Ishikawa (cell line): ENCODE data around the gene MATN1.

Experiments
- CEBPB ChIP-seq: IDR thresholded peaks from 2 replicates; pipeline ENCODE4 v1.6.1; 2012
- CREB1 ChIP-seq: IDR thresholded peaks from 2 replicates; pipeline ENCODE4 v1.6.1; 2012; ENCODE audit warnings: low read depth
- EGR1 ChIP-seq: IDR thresholded peaks from 2 replicates; pipeline ENCODE4 v1.6.1; 2012
- EP300 ChIP-seq: IDR thresholded peaks from 2 replicates; pipeline ENCODE4 v1.6.1; 2012; ENCODE audit warnings: borderline replicate concordance
- FOXM1 ChIP-seq: IDR thresholded peaks from 2 replicates; pipeline ENCODE4 v1.6.1; 2012; ENCODE audit warnings: low read depth, borderline replicate concordance
- MAX ChIP-seq: IDR thresholded peaks from 2 replicates; pipeline ENCODE4 v1.6.1; 2012
- NFIC ChIP-seq: IDR thresholded peaks from 2 replicates; pipeline ENCODE4 v1.6.1; 2012
- RAD21 ChIP-seq: IDR thresholded peaks from 2 replicates; pipeline ENCODE4 v1.6.1; 2012; ENCODE audit warnings: low read depth
- REST ChIP-seq: IDR thresholded peaks from 2 replicates; pipeline ENCODE4 v1.6.1; 2012; ENCODE audit warnings: low read depth, mild to moderate bottlenecking
- TAF1 ChIP-seq: IDR thresholded peaks from 2 replicates; pipeline ENCODE4 v1.6.1; 2012; ENCODE audit warnings: low read depth, mild to moderate bottlenecking
- TCF12 ChIP-seq: IDR thresholded peaks from 2 replicates; pipeline ENCODE4 v1.6.1; 2012; ENCODE audit warnings: low read depth
- TEAD4 ChIP-seq: IDR thresholded peaks from 2 replicates; pipeline ENCODE4 v1.6.1; 2012
- USF1 ChIP-seq: IDR thresholded peaks from 2 replicates; pipeline ENCODE4 v1.6.1; 2012
- YY1 ChIP-seq: IDR thresholded peaks from 2 replicates; pipeline ENCODE4 v1.6.1; 2012; ENCODE audit warnings: low read depth
- ZBTB7A ChIP-seq: IDR thresholded peaks from 2 replicates; pipeline ENCODE4 v1.6.1; 2012; ENCODE audit warnings: low read depth

The MATN1 gene

GRCh38 chr1:30762930-30763650 is 39.7 kb upstream of the MATN1 start:
- no peak for TF ChIP-seq RAD21
- no peak for TF ChIP-seq TEAD4
- TF ChIP-seq MAX = no peak
- no peak for TF ChIP-seq ZBTB7A
- TF ChIP-seq EGR1 = no peak
- no peak for TF ChIP-seq NFIC
- no peak for TF ChIP-seq TCF12
- TF ChIP-seq REST = no peak
- no peak for TF ChIP-seq FOXM1
- no peak for TF ChIP-seq EP300
- no peak for TF ChIP-seq YY1
- no peak for TF ChIP-seq CREB1
- TF ChIP-seq CEBPB = no peak

GRCh38 chr1:30762152-30762929 is 39.0 kb upstream of the MATN1 start:
- TF ChIP-seq ZBTB7A = no peak
- no peak for TF ChIP-seq CEBPB
- TF ChIP-seq CREB1 = no peak
- no peak for TF ChIP-seq YY1
- no peak for TF ChIP-seq TEAD4

- TF ChIP-seq REST (no peak), USF1 (no peak), ZBTB7A (no peak), EGR1 (no peak), FOXM1 (no peak), RAD21 (no peak), EP300 (no peak), TEAD4 (no peak), CREB1 (no peak), TAF1 (no peak), MAX (no peak), CEBPB (no peak), YY1 (no peak), NFIC (no peak), TCF12 (no peak)
Measured at GRCh38 chr1:30761381-30762151, 38.2 kb upstream of the MATN1 start.

- TF ChIP-seq EP300 = no peak
- TF ChIP-seq ZBTB7A = no peak
- TF ChIP-seq RAD21 = no peak
- TF ChIP-seq TCF12 = no peak
- no peak for TF ChIP-seq REST
- no peak for TF ChIP-seq NFIC
- TF ChIP-seq USF1 = no peak
- TF ChIP-seq MAX = no peak
- TF ChIP-seq TAF1 = no peak
- no peak for TF ChIP-seq YY1
- TF ChIP-seq FOXM1 = no peak
- TF ChIP-seq CEBPB = no peak
- no peak for TF ChIP-seq EGR1
- no peak for TF ChIP-seq CREB1
Measured at GRCh38 chr1:30760596-30761324, 37.4 kb upstream of the MATN1 start.
